Measurements from ENCODE around the gene AARS2.
"Not testable (repeated sequence)": the region's sequence is repeated elsewhere in the genome, so short reads cannot be mapped to it uniquely, and the experiment has no call there.

Gene AARS2

DNA sequence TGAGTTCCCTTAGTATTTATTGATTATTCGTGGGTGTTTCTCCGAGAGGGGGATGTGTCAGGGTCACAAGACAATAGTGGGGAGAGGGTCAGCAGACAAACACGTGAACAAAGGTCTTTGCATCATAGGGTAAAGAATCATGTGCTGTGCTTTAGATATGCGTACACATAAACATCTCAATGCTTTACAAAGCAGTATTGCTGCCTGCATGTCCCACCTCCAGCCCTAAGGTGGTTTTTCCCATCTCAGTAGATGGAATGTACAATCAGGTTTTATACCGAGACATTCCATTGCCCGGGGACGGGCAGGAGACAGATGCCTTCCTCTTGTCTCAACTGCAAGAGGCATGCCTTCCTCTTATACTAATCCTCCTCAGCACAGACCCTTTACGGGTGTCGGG is 15.1 kb upstream of the AARS2 start:
- DNase-seq: not testable (repeated sequence)

DNA sequence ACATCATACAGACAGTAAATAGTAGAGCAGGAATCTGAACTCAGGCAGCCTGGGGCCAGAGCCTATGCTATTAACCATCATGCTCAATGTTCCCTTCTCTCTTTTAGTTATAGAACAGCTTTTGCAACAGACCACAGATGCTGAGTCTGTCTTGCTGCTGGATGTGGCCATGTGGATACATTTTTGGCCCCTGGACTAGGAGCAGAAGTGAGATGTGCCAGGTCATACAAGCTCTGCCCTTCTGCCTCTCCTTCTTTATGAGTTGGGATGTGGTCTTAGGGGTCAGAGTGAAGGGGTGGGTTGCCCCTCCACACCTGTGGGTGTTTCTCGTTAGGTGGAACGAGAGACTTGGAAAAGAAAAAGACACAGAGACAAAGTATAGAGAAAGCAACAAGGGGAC is 14.6 kb upstream of the AARS2 start:
- DNase-seq: no peak

- no peak for DNase-seq
Measured at GRCh38 chr6:44327096-44327495, 13.9 kb upstream of the AARS2 start.

- DNase-seq: no peak
Measured at GRCh38 chr6:44321210-44321609, 8.1 kb upstream of the AARS2 start.

DNA sequence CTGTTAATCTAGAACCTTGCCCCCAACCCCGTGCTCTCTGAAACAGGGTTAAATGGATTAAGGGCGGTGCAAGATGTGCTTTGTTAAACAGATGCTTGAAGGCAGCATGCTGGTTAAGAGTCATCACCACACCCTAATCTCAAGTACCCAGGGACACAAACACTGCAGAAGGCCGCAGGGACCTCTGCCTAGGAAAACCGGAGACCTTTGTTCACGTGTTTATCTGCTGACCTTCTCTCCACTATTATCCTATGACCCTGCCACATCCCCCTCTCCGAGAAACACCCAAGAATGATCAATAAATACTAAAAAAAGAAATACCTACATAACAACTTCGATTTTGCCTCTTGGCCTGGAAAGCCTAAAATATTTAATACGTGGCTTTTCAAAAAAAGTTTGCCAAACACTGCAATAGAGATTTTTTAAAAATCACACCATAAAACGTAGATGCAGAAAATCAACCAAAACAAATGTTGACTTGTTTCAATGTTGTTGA is 4.0 kb upstream of the AARS2 start:
- not testable (repeated sequence) for DNase-seq

DNA sequence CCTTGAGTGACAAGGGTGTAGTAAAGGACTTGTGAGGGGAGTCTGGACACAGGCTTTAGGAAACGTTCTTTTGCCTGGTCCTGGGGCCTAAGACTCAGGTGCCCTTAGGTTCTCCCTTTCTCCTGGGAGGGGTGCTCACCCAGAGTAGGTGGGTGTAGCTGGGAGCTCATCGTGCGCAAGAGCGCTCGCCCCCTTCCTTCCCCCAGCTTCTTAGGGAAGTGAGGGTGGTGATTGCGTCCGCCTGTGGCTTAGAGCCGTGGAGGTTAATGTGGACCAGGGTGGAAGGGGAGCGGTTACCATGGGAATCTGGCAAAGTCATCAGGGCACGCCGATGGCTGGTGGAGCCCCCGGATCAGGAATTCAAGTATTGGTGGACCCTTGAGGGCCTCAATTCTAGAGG is 3.3 kb upstream of the AARS2 start:
- no peak for DNase-seq

DNA sequence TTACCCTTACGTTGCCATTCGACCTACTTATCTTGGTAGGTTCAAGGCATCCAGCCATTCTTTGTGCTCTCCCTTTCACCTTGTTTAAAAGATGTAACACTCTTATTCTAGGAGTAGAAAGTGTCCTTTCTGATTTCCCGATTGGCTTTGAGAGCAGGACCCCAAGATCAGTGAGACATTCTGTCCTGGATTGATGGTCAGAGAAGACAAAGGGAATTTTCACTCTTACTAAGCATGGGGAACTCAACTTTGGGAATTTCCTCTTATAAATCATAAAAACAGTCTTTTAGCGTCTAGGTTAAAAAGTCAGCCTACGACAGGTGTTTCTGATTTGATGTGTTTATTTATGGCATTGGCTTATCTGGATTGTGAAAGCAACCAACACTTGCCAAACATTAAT is 2.8 kb upstream of the AARS2 start:
- no peak for DNase-seq

- no peak for DNase-seq
Measured at GRCh38 chr6:44315516-44315915, 2.4 kb upstream of the AARS2 start.

DNA sequence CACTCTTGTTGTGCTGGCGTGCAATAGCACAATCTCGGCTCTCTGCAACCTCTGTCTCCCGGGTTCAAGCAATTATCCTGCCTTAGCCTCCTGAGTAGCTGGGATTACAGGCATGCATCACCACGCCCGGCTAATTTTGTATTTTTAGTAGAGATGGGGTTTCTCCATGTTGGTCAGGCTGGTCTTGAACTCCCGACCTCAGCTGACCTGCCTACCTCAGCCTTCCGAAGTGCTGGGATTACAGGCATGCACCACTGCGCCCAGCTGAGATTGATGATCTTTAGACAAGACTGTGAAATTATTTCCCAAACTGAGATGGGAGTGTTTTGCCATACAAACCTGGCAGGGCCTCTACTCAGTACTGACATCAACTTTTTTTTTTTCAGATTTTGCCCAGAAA is 1.5 kb upstream of the AARS2 start:
- not testable (repeated sequence) for DNase-seq

DNA sequence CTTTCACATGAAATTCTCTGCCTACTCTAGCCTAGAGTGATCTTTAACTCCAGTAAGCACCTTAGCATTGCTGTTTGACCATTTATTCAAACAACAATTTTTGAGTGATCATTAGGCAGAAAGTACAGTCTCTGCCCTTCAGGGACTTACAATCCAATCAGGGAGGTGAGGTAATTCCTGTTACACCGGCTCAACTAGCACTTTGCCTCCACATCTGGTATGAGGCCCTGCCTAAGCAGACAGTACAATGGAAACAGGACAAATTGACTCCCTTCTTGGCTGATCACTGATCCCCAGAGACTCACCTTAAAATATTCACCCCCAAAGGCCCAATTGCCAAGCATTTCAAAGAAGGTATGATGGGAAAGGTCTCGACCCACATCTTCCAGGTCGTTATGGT is 1.4 kb downstream of the AARS2 start:
- DNase-seq: no peak

DNA sequence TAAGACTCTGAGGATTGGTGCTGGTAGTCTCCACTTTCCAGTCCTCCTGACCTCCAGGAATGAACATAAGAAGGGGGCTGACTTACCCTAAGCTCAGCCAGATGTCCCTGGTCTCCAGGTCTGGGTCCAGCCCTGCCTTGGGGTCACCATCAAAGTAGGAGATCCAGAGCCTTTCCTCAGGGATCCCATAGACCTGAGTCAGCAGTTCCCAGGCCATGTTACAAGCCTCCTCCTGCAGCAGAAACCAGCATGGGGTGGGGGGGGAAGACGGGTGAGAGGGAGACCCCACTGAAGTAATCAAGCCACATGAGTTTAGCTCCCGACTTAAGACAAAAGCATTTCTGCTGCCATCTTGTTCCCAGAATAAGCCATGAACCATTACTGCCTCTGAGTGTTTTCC is 1.8 kb downstream of the AARS2 start:
- no peak for DNase-seq

DNA sequence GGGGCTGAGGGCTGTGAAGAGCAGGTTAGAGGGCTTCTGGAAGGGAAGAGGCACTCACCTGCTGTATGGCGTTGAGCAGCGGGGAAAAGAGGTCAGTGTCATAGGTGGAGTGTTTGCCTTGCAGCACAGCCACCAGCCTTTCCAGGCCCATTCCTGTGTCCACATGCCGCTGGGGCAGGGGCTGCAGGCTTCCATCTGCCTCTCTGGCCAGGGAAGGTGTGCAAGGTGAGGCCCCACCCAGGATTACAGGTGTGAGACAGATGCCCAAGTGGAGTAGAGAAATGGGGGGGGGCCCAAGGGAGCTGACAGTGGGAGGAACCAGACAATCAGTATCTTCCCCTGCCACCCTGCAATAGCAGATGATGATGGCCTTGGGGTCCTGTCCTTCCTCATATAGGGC is 2.9 kb downstream of the AARS2 start:
- no peak for DNase-seq

- DNase-seq: no peak
Measured at GRCh38 chr6:44309631-44310030, 3.5 kb downstream of the AARS2 start.

DNA sequence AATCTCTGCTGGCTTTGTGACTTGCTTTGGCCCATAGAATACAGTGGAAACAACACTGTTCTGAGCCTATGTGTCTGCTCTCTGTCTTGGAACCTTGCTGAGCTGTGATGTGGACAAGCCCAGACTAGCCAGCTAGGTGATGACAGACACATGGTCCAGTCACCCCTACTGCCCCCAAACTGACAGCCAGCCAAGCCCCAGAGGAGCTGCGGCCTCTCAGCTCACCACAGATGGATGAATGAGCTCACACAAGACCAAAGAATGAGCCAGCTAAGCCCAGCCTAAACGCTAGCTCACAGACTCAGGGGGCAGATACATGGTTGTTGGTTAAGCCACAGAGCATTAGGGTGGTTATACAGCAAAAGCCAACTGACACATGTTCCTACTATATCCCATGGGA is 4.1 kb downstream of the AARS2 start:
- no peak for DNase-seq

- no peak for DNase-seq
Measured at GRCh38 chr6:44307217-44307616, 5.9 kb downstream of the AARS2 start.

DNA sequence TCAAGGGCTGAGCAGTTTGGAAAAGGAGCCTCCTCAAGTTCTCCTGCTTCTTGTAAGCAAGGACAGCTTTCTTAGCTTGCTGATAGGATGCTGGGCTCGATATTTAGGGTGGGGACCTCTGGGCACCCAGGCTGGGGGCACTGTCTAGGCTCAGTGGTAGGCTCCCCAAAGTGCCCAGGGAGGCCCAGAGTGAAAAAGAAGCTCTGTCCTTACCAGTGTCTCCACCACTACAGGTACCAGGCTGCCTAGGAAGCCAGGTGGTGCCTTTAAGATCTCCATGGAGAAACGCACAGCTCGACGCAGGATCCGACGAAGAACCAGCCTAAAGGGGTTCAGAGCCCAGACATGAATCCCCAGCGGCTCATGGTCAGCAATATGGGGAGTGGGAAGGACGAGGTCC is 6.4 kb downstream of the AARS2 start:
- no peak for DNase-seq

GRCh38 chr6:44305200-44305725 is 7.9 kb downstream of the AARS2 start:
- no peak for DNase-seq

GRCh38 chr6:44304282-44305199 is 8.6 kb downstream of the AARS2 start:
- peak in 3 of 5 experiments; percentile 28 to 38 (median 29) for DNase-seq

GRCh38 chr6:44303842-44304241 is 9.3 kb downstream of the AARS2 start:
- no peak for DNase-seq

DNA sequence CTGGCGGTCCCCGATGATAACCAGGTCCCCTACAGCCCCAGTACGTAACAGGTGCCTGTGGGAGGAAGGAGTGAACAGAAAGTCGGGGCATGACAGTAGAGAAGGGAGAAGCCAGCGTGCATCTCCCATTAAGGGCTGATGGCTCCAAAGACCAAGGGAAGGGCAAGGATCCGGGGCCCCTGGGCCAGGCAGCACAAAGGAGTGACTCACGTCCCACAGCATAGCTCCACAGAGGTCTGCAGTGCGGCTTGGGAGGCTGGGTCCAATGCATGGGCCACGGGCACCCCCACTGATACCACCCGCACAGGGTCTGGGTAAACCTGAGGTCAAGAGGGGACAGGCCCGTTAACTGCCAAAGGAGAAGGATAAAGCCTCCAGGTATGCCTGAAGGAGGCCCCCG is 10.3 kb downstream of the AARS2 start:
- DNase-seq: no peak

DNA sequence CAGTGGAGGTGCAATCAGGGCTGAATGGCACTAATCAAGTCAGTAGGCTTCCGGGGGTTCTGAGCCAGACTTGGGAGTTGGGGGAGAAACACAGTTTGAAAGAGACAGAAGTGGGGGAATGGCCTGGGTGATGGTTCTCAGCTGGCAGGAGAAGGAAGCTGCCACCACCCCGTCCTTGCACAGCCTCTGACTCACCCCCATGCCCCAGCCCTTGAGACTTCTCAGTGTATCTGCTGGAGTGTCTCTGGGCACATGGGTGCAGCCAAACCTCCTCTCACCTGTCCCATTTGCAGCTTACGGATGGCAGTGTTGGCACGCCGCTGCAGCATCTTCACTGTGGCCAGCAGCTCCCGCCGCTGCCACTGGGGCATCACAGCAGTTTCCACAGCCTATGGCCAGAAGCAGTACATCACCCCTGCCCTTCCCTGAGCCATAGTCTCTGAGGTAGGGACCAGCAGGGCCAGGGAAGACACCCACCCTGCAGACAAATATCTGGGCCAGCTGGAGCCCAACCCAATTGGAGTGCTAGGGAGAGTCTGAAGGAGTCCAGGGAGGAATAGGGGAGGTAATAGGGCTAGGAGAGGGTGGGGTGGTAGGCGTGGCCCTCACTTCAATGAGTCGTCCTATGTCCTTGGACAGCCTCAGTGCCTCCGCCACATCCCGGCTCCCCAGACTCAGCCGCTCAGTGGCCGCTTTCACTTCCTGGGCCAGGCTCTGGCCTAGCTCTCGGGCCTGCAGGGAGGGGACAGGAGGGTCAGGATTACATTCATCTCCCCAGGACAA is 11.2 kb downstream of the AARS2 start:
- no peak for DNase-seq

- no peak for DNase-seq
Measured at GRCh38 chr6:44301106-44301505, 12.0 kb downstream of the AARS2 start.

GRCh38 chr6:44300292-44300823 is 12.8 kb downstream of the AARS2 start:
- no peak for DNase-seq

Measured in T-helper 2 cell (primary cell).